Measurements from ENCODE around the gene CMTM3. TPM values are rescaled to one million over a fixed set of nuclear protein-coding genes. Genes with fewer than 3 reads are reported as not detected.
A peak's percentile ranks its signal among the peaks of the same experiment; 100 is the strongest.
"Not testable (repeated sequence)": the region's sequence is repeated elsewhere in the genome, so short reads cannot be mapped to it uniquely, and the experiment has no call there.

The CMTM3 gene
- total RNA-seq (10 to 100 TPM; 13.7 to 22.0 TPM), polyA plus RNA-seq (ENCODE audit: insufficient read length in 2 of 2) (10 to 100 TPM; 41.0 to 48.4 TPM)
- long read RNA-seq, donor 1, transcript CMTM3-214 (5 exons, 1,934 nt) = major isoform, 15 of 15 reads
- long read RNA-seq, donor 1, partial matches to known transcripts = 0 of 15 reads
- long read RNA-seq, donor 1, other reads (novel, unspliced or antisense) = 0 of 15 reads
- long read RNA-seq, donor 2, transcript CMTM3-214 (5 exons, 1,934 nt) = major isoform, 9 of 9 reads
- long read RNA-seq, donor 2, partial matches to known transcripts = 0 of 9 reads
- long read RNA-seq, donor 2, other reads (novel, unspliced or antisense) = 0 of 9 reads
- long read RNA-seq, donor 3, transcript CMTM3-214 (5 exons, 1,934 nt) = major isoform, 11 of 12 reads
- long read RNA-seq, donor 3, partial matches to known transcripts = 0 of 12 reads
- long read RNA-seq, donor 3, other reads (novel, unspliced or antisense) = 0 of 12 reads
- long read RNA-seq, donor 4, transcript CMTM3-214 (5 exons, 1,934 nt) = major isoform, 37 of 61 reads
- long read RNA-seq, donor 4, partial matches to known transcripts = 21 of 61 reads
- long read RNA-seq, donor 4, other reads (novel, unspliced or antisense) = 0 of 61 reads

DNA sequence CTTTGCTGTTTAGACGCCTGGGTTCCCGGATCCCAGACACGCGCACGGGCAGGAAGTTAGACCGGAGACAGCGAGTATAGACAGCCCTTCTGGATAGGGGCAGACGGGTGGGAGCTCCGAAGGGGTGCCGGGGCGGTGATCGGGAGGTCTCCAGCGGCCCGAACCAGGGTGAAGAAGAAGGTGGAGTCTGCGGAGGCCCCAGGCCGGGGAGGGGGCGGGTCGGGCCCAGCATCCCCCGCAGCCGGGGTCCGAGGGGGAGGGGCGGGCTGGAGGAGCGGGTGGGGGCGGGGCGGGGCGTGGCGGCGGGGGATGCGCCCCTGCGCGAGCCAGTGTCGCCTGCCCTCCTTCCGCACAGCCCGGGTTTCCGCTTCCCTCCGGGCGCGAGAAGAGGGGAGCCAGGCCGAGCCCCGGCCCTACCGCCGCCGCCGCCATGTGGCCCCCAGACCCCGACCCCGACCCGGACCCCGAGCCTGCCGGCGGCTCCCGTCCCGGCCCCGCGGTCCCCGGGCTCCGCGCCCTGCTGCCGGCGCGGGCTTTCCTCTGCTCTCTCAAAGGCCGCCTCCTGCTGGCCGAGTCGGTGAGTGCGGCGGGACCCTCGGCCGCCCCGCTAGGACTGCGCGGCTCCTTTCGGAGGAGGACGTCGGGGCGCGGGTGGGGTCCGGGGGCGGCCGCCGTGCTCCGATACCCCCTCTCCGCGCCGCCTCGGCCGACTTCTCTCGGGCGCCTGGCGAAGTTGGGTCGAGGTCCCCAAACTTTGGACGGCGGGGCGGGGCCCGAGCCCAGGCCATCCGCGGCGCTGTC is at the start of gene CMTM3:
TSS of gene CMTM3 (plus strand) at position 329 of the 801 bp plus-strand sequence. CDS start at position 431, 102 bp downstream.
- H3K4me1 ChIP-seq (ENCODE audit: control insufficient read depth, insufficient read depth, low read length) = peaks cover 43% of the 10 kb centered on the region
- H3K9me3 ChIP-seq (ENCODE audit: control insufficient read depth, insufficient read depth, low read length) = peaks cover 1% of the 10 kb centered on the region
- WGBS (ENCODE audit: insufficient coverage) = under 1% methylated on average over 89 of the region's 96 CpGs
- DNase-seq (ENCODE audit: low read depth in 4 of 6, low spot score in 6 of 6) = peak in 4 of 6 donors; percentile 31 to 85 (median 58)
- H3K27me3 ChIP-seq (ENCODE audit: control insufficient read depth, insufficient read depth, low read length) = no peaks in the 10 kb centered on the region
- H3K27ac ChIP-seq (ENCODE audit: low read depth, low read length) = peak within 1 kb of the TSS; percentile 85
- H3K4me3 ChIP-seq (ENCODE audit: low read depth, low read length) = peak within 1 kb of the TSS; percentile 80
- peaks cover 14% of the 10 kb centered on the region for H3K36me3 ChIP-seq (ENCODE audit: control insufficient read depth, insufficient read depth, low read length)

DNA sequence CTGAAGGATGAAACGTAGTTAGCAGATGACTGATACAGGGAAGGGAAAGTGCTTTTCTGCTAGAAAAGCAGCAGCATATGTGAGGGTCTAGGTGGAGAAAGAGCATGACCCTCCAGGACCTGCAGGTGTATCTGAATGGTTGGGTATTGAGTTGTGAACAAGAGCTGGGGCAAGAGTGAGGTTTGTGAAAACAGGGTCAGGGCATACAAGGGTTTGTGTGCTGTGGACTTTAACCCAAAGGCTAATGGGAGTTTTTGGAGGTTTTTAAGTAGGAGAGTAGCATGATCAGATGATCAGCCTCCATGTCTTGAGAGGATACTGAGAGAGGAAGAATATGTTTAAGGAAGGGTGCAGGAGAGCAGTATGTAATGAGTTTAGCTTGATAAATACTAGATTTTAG is 44.4 kb upstream of the CMTM3 start:
- 75% methylated on average over 1 of the region's 1 CpG for WGBS (ENCODE audit: insufficient coverage)
- Histone ChIP-seq H3K27ac (ENCODE audit: low read depth, low read length) (no peak overlapping the region), H3K9me3 (ENCODE audit: control insufficient read depth, insufficient read depth, low read length) (no peaks in the 10 kb centered on the region), H3K4me1 (ENCODE audit: control insufficient read depth, insufficient read depth, low read length) (no peaks in the 10 kb centered on the region), H3K36me3 (ENCODE audit: control insufficient read depth, insufficient read depth, low read length) (peaks cover 8% of the 10 kb centered on the region), H3K27me3 (ENCODE audit: control insufficient read depth, insufficient read depth, low read length) (no peaks in the 10 kb centered on the region), H3K4me3 (ENCODE audit: low read depth, low read length) (no peak overlapping the region)
- no peak for DNase-seq (ENCODE audit: low read depth in 4 of 6, low spot score in 6 of 6)

DNA sequence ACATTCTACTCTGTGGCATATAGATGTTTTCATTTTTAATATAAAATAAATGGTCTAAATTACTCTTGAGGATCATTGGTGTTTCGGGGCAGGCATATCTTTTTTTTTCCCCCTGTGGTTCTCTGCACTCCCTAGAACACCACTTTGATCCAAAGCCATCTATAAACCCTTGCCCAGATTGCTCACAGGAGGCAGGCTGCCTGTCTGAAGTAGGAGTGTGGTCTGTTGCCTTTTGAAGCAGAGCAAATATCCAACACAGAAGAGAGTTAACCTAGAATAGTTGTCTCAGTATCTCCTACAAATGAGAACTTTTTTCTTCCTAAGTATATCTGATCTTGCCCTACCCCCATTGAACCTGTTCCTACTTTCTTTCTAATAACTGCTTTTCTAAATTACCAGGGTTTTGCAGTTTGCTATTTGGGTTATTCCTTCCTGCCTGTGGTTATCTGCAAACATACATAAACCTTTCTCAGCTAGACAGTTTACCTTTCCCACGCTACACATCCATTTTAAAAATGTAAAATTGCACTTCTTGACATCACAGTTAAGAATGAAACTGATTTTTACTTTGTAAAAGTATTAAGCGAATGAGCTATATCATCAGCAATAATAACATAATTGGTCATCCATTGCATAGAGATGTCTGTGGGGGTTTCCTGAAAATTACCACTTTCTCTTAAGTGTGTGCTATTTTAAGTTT is 43.0 kb upstream of the CMTM3 start:
- H3K9me3 ChIP-seq (ENCODE audit: control insufficient read depth, insufficient read depth, low read length) = no peaks in the 10 kb centered on the region
- peaks cover 15% of the 10 kb centered on the region for H3K36me3 ChIP-seq (ENCODE audit: control insufficient read depth, insufficient read depth, low read length)
- DNase-seq (ENCODE audit: low read depth in 4 of 6, low spot score in 6 of 6) = no peak
- no peaks in the 10 kb centered on the region for H3K4me1 ChIP-seq (ENCODE audit: control insufficient read depth, insufficient read depth, low read length)
- no CpG with 5 or more reads among the region's 3 CpGs for WGBS (ENCODE audit: insufficient coverage)
- no peaks in the 10 kb centered on the region for H3K27me3 ChIP-seq (ENCODE audit: control insufficient read depth, insufficient read depth, low read length)
- H3K4me3 ChIP-seq (ENCODE audit: low read depth, low read length) = no peak overlapping the region
- no peak overlapping the region for H3K27ac ChIP-seq (ENCODE audit: low read depth, low read length)

- peaks cover 1% of the 10 kb centered on the region for H3K9me3 ChIP-seq (ENCODE audit: control insufficient read depth, insufficient read depth, low read length)
- no CpG with 5 or more reads among the region's 1 CpG for WGBS (ENCODE audit: insufficient coverage)
Measured at GRCh38 chr16:66562409-66562808, 42.1 kb upstream of the CMTM3 start.

DNA sequence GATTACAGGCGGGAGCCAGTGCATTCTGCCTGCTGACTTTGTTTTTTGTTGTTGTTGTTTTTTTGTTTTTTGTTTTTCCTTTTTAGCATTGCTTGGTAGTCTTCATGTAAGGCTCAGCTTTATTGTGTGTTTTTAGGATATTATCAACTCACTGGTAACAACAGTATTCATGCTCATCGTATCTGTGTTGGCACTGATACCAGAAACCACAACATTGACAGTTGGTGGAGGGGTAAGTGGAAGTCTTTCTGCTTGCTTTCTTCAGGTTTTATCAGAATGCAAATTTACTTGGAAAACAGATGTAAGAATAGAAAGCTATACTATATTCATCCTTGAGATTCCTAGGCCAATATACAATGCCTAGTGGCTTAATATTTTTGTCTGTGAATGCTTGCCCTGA is 41.5 kb upstream of the CMTM3 start:
- H3K9me3 ChIP-seq (ENCODE audit: control insufficient read depth, insufficient read depth, low read length) = peaks cover 1% of the 10 kb centered on the region
- H3K4me3 ChIP-seq (ENCODE audit: low read depth, low read length) = no peak overlapping the region
- no peaks in the 10 kb centered on the region for H3K27me3 ChIP-seq (ENCODE audit: control insufficient read depth, insufficient read depth, low read length)
- no CpG with 5 or more reads among the region's 2 CpGs for WGBS (ENCODE audit: insufficient coverage)
- no peak overlapping the region for H3K27ac ChIP-seq (ENCODE audit: low read depth, low read length)
- DNase-seq (ENCODE audit: low read depth in 4 of 6, low spot score in 6 of 6) = no peak
- peaks cover 19% of the 10 kb centered on the region for H3K36me3 ChIP-seq (ENCODE audit: control insufficient read depth, insufficient read depth, low read length)
- H3K4me1 ChIP-seq (ENCODE audit: control insufficient read depth, insufficient read depth, low read length) = no peaks in the 10 kb centered on the region

More at GRCh38 chr16:66562409-66562808, 42.1 kb upstream of the CMTM3 start:
- Histone ChIP-seq H3K4me1 (ENCODE audit: control insufficient read depth, insufficient read depth, low read length) (no peaks in the 10 kb centered on the region), H3K27ac (ENCODE audit: low read depth, low read length) (no peak overlapping the region), H3K36me3 (ENCODE audit: control insufficient read depth, insufficient read depth, low read length) (peaks cover 19% of the 10 kb centered on the region), H3K27me3 (ENCODE audit: control insufficient read depth, insufficient read depth, low read length) (no peaks in the 10 kb centered on the region), H3K4me3 (ENCODE audit: low read depth, low read length) (no peak overlapping the region)
- DNase-seq (ENCODE audit: low read depth in 4 of 6, low spot score in 6 of 6) = no peak

- no peaks in the 10 kb centered on the region for H3K4me1 ChIP-seq (ENCODE audit: control insufficient read depth, insufficient read depth, low read length)
- no peak overlapping the region for H3K4me3 ChIP-seq (ENCODE audit: low read depth, low read length)
- DNase-seq (ENCODE audit: low read depth in 4 of 6, low spot score in 6 of 6) = no peak
- H3K36me3 ChIP-seq (ENCODE audit: control insufficient read depth, insufficient read depth, low read length) = peaks cover 19% of the 10 kb centered on the region
- no CpG with 5 or more reads among the region's 2 CpGs for WGBS (ENCODE audit: insufficient coverage)
- H3K27me3 ChIP-seq (ENCODE audit: control insufficient read depth, insufficient read depth, low read length) = no peaks in the 10 kb centered on the region
- peaks cover 1% of the 10 kb centered on the region for H3K9me3 ChIP-seq (ENCODE audit: control insufficient read depth, insufficient read depth, low read length)
- no peak overlapping the region for H3K27ac ChIP-seq (ENCODE audit: low read depth, low read length)
Measured at GRCh38 chr16:66563574-66564334, 40.8 kb upstream of the CMTM3 start.

DNA sequence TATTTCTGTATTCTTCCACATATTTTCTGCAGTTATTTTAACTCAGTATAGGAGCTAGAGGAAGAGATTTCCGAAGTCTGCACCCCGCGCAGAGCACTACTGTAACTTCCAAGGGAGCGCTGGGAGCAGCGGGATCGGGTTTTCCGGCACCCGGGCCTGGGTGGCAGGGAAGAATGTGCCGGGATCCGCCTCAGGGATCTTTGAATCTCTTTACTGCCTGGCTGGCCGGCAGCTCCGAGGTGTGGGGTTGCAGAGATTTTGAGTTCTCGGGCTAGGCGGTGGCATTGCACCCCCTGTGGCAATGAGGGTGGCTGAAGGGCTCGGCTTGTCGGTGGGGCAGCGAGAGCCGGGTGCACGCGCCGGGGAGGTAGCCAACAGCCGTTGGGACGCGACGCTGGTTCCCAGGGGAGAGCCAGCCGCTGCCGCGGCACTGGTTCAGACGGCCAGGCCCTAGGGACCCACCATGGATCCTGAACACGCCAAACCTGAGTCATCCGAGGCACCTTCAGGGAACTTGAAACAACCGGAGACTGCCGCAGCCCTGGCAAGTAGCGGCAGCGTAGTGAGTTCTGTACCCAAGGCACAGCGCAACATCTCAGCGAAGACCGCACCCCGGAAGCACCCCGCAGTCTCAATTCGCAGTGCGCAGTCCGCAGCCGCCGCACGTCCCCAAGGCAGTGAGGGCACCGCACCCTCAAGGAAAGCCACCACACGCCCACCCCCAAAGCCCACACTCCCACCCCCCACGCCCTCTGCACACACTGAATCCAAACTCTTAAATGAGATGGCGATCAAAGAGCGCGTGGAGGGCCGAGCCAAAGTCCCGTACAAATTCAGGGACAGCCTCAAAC is 38.2 kb upstream of the CMTM3 start, which contains the start of gene CMTM1:
TSS of gene CMTM1 (plus strand) at position 389 of the 851 bp plus-strand sequence. CDS start at position 464, 75 bp downstream.
- no peaks in the 10 kb centered on the region for H3K4me1 ChIP-seq (ENCODE audit: control insufficient read depth, insufficient read depth, low read length)
- H3K9me3 ChIP-seq (ENCODE audit: control insufficient read depth, insufficient read depth, low read length) = peaks cover 1% of the 10 kb centered on the region
- no peak within 1 kb of the TSS for H3K4me3 ChIP-seq (ENCODE audit: low read depth, low read length)
- 86% methylated on average over 52 of the region's 54 CpGs for WGBS (ENCODE audit: insufficient coverage)
- no peak within 1 kb of the TSS for H3K27ac ChIP-seq (ENCODE audit: low read depth, low read length)
- no peak for DNase-seq (ENCODE audit: low read depth in 4 of 6, low spot score in 6 of 6)
- H3K36me3 ChIP-seq (ENCODE audit: control insufficient read depth, insufficient read depth, low read length) = peaks cover 12% of the 10 kb centered on the region
- no peaks in the 10 kb centered on the region for H3K27me3 ChIP-seq (ENCODE audit: control insufficient read depth, insufficient read depth, low read length)

GRCh38 chr16:66567270-66567669 is 37.2 kb upstream of the CMTM3 start:
- peaks cover 14% of the 10 kb centered on the region for H3K36me3 ChIP-seq (ENCODE audit: control insufficient read depth, insufficient read depth, low read length)
- H3K27me3 ChIP-seq (ENCODE audit: control insufficient read depth, insufficient read depth, low read length); H3K9me3 ChIP-seq (ENCODE audit: control insufficient read depth, insufficient read depth, low read length); H3K27ac ChIP-seq (ENCODE audit: low read depth, low read length); H3K4me1 ChIP-seq (ENCODE audit: control insufficient read depth, insufficient read depth, low read length); DNase-seq (ENCODE audit: low read depth in 4 of 6, low spot score in 6 of 6); H3K4me3 ChIP-seq (ENCODE audit: low read depth, low read length): not testable (repeated sequence)
- WGBS (ENCODE audit: insufficient coverage) = no CpG with 5 or more reads among the region's 3 CpGs

Data from spinal cord (tissue), 10 donors.